Measurements from ENCODE around the gene SRA1.

DNA sequence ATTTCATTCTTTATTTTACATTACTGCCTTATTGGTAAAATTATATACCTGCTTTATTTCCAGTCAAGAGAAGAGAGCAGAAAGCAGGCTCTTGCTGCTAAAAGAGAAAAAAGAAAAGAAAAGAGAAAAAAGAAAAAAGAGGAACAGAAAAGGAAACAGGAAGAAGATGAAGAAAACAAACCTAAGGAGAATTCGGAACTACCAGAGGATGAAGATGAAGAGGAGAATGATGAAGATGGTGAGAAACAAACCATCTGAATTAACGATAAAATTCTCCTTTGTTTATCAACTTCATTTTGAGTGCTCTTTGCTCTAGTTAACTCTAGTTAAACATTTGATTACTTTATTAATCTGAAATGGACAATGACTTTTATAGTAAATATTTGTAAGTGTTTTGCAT, 33.3 kb downstream of the SRA1 start:
- TF ChIP-seq CTCF (IDR thresholded peaks at IDR 0.05; ENCODE audit: low read length) (no peak), EZH2 (IDR thresholded peaks at IDR 0.05; ENCODE audit: borderline replicate concordance, low read length) (no peak)

Data from OCI-LY1 (cell line).